ENCODE measurements around the gene KCNIP3.

GRCh38 chr2:95330794-95331338 is 33.7 kb downstream of the KCNIP3 start:
- TF ChIP-seq EZH2phosphoT487 (IDR thresholded peaks at IDR 0.05; ENCODE audit: borderline replicate concordance, low read length) (no peak), CTCF (conservative IDR thresholded peaks at IDR 0.05; ENCODE audit: low read depth, low read length) (no peak)
